ENCODE measurements around the gene PRDM2.
A peak's percentile ranks its signal among the peaks of the same experiment; 100 is the strongest.

The PRDM2 gene

DNA sequence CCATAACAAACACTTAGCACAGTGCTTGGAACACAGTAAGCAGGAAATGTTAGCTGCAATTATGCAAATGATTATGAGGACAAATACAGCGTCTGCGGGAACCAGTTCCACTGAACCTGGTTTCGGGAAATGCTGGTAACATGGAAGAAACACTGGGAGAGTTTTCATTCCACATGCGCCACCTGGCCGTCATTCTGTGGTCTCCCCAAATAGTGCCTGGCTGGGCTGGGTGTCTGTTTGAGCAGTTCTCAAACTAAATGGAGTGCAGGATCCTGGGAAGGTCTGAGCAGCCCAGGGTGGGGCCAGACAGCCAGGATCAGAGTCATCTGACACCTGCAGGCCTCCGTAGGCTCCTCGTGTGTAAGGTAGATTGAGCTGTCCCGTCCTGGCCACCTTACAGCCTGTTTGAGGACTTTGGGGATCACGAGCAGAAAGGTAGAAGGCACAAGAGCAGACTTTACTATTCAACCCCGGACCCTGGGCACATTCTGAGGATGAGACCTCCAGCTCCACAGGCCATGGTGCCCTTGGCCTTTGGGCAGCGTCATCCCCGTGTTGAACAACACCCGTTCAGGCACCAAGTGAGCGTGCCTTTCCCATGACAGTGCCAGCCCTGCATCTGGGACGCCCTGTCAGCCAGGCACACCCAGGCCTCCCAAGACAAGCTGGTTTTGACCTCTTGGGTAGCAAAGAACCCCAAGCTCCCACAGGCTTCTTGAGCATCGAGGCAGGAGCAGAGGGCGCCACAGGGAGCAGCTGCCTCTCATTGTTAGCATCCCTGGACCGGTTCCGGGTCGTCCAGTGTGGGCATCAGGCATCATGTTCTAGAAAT is 101.9 kb downstream of the PRDM2 start:
- TF ChIP-seq CTCF (IDR thresholded peaks at IDR 0.05; ENCODE audit: extremely low read depth, missing control alignments) = no peak
- DNase-seq (ENCODE audit: low spot score) = no peak

DNA sequence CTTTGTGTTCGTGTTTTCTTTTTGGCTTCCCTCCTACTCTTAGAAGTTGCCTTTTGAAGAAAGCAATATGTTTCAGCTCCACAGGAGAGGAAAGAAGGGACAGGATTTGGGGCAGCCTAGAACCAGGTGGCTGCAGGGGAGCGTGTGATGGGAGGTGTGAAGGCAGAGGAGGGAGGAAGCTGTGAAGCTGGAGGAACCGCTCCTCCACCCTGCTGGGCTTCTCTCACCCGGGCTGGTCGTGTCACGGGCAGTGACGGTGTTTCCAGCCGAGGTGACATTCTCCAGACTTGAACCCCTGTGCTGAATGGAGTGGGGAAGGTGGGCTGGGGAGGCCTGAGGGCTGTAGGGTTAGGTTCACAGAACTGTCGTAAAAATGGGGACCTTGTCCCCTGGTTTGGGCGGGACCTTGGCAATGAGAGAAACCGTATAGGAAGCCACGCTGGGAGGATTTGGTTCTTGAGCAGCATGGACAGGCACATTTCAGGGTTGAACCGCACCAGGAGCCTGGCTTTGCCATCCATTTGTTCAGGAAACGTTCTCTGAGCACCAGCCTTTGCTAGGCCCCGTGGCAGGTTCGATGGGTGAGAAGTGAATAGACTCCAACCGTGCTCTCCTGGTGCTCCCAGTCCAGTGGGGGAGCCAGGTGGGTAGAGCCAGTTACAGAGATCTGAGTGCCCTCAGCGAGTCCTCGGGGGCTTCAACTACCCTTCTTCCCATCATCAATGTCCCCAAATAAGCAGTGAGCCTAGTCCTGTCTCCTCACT is 103.0 kb downstream of the PRDM2 start:
- TF ChIP-seq CTCF (IDR thresholded peaks at IDR 0.05; ENCODE audit: extremely low read depth, missing control alignments) = no peak
- no peak for DNase-seq (ENCODE audit: low spot score)

GRCh38 chr1:13803546-13804239 is 103.7 kb downstream of the PRDM2 start:
- no peak for DNase-seq (ENCODE audit: low spot score)
- TF ChIP-seq CTCF (IDR thresholded peaks at IDR 0.05; ENCODE audit: extremely low read depth, missing control alignments) = no peak

GRCh38 chr1:13804240-13804633 is 104.2 kb downstream of the PRDM2 start:
- no peak for TF ChIP-seq CTCF (IDR thresholded peaks at IDR 0.05; ENCODE audit: extremely low read depth, missing control alignments)
- DNase-seq (ENCODE audit: low spot score) = no peak

DNA sequence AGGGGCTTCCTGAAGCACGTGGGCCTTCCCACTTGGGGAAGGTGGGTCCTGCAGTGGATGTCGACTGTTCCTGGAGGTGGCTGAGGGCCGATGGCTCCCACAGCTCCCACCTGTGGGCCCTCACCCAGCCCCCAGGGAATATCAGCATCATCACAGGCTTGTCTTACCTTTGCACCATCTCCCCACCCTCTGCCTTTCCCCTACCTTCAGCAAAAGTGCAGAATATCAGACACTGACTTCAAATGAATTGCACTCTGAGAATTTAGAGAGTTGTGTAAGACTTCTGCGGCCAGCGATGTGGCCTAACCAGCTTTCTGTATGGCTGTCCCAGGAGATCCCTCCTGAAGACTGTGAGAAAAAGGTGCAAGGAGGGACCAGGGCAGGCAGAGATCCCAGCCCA is 105.4 kb downstream of the PRDM2 start:
- no peak for TF ChIP-seq CTCF (IDR thresholded peaks at IDR 0.05; ENCODE audit: extremely low read depth, missing control alignments)
- no peak for DNase-seq (ENCODE audit: low spot score)

GRCh38 chr1:13806108-13806507 is 106.1 kb downstream of the PRDM2 start:
- no peak for DNase-seq (ENCODE audit: low spot score)
- no peak for TF ChIP-seq CTCF (IDR thresholded peaks at IDR 0.05; ENCODE audit: extremely low read depth, missing control alignments)

GRCh38 chr1:13807209-13807608 is 107.2 kb downstream of the PRDM2 start:
- DNase-seq (ENCODE audit: low spot score) = peak; percentile 39
- peak; percentile 35 for TF ChIP-seq CTCF (IDR thresholded peaks at IDR 0.05; ENCODE audit: extremely low read depth, missing control alignments)
